COLO668 (cell line): ENCODE measurements around the gene APBB2.

ENCODE experiments used
- DNase-seq: peaks from one replicate; lab custom pipeline; 2025; ENCODE audit not compliant: unreplicated experiment; lab: John Stamatoyannopoulos, UW

APBB2 gene

DNA sequence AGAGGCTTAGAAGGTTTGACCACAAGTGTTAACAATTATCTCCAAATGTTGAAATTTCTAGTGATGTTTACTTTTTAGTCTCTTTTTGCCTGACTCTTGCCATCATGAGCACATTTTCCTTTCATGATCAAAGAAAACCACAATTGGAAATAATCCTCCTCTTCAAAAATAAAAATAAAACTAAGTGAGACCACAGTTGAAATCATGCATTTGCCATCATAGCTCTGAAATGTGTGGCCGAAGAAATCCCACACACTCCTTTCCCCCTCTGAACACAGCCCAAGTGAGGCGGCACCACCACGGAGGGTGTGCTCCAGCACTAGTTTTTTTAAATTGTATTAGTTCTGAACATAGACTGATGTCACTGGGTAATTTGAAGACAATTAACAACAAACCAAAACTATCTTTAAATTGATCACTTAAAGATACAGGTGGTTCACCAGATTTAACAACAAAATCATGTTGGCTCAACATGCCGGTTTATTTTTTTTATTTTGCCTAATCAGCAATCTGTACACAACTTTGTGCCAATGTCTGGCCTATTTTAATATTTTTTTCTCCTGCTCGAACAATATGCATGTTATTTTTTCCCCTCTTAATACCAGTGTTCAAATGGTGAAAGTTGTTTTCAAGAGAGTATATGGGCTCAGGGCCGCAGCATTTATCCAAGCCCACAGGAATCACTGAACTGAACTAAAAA is 17.6 kb downstream of the APBB2 start:
- no peak for DNase-seq

DNA sequence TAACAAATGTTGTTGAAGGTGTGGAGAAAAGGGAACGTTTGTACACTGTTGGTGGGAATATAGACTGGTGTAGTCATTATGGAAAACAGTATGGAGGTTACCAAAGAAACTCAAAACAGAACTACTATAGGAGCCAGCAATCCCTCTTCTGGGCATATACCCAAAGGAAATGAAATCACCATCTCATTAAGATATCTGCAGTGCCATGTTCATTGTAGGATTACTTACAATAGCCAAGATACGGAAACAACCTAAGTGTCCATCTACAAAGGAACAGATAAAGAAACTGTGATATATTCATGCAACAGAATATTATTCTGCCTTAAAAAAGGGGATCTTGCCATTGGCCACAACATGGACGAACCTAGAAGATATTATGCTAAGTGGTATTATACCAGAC is 22.2 kb downstream of the APBB2 start:
- no peak for DNase-seq

- DNase-seq = no peak
These were observed 24.7 kb downstream of the APBB2 start for GRCh38 chr4:41189666-41190065.

- DNase-seq = no peak
These were observed 25.3 kb downstream of the APBB2 start for GRCh38 chr4:41189076-41189475.

DNA sequence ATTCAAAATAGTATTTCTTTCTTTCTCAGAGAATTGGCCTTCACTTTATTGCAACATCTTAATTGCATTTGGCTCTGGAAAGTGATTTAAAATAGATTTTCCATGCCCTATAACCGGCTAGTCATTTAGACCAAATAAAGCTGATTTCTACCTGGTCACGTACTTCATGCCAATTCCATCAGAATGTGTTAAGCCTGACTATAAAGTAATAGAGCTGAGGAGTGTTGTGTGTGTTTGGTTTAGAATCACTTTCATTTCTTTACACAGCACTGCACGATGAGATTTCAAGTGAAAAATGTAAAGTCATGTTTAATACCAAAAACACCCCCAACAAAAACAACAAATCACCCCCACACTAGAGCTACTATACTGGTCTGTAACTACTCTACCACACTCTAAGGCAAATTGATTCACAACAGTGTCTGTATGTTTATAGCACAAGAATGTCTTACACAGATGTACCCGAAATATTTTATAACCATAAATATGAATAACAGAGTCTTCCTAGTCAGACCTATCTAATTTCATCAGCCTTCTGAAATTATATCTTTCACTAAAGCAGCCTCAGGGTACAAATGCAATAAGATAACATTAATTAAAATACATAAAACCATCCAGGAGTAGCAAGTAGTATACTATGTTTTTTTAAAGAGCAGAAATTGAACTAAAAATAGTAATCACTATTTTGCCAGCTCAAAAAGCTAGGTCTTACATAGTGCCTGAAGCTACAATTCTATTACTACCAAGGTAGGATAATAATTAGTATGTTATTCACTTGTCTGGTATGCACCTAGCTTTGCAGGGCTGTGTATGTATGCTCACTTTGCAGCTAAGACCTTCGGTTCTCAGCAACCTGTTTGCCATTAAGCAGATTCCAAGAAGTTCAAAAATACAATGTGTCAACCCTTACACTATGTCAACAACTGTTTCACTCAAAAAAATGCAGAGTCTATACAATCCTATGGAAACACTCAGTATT is 28.4 kb downstream of the APBB2 start:
- DNase-seq = no peak

- DNase-seq = no peak
These were observed 30.3 kb downstream of the APBB2 start for GRCh38 chr4:41184009-41184408.

GRCh38 chr4:41183021-41183553 is 31.3 kb downstream of the APBB2 start:
- DNase-seq = no peak

- DNase-seq = no peak
These were observed 33.3 kb downstream of the APBB2 start for GRCh38 chr4:41181037-41181436.

- no peak for DNase-seq
These were observed 34.7 kb downstream of the APBB2 start for GRCh38 chr4:41179498-41180195.

DNA sequence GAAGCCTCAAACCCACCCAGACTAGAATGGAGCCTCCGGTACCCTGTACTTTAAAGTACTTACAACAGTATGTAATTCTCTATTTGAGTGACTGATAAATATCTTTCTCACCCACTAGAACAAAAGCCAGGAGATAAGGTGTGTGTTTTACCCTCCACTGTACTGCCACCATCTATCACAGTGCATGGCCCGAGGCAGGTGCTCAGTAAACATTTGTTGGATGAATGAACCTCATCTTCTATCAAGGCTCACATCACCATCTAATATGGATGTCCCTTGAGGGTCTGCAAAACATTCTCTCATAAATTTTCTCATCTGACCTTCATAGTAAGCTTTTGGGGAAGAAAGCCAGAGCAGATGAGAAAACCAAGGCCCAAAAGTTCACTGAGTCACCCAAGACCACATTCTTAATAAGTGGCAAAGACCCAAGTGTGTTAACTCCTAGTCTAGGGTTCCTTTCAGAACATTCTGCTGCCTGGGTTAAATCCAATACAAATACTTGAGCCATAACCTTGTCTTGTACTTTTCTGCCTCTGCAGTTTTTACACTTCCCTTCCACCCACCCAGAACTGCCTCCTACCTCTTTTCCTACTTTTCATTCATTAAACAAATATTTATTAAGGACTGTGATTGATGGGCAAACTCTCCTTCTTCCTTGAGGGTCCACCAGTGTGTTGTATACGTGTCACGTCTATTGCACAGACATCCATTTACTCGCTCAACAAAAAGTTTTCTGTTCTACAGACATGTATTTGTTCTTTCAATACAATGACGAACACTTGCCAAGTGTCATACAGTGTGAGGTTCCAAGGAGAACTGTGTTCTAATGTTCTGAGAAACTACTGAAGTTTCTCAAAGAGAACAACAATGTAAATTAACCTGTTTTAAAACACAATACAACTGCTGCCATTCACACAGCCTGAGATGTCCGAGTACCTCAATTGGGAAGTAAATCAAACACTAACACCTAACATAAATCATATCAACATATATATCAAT is 35.7 kb downstream of the APBB2 start:
- no peak for DNase-seq

GRCh38 chr4:41177016-41177415 is 37.3 kb downstream of the APBB2 start:
- no peak for DNase-seq

- no peak for DNase-seq
These were observed 38.0 kb downstream of the APBB2 start for GRCh38 chr4:41176340-41176739.

DNA sequence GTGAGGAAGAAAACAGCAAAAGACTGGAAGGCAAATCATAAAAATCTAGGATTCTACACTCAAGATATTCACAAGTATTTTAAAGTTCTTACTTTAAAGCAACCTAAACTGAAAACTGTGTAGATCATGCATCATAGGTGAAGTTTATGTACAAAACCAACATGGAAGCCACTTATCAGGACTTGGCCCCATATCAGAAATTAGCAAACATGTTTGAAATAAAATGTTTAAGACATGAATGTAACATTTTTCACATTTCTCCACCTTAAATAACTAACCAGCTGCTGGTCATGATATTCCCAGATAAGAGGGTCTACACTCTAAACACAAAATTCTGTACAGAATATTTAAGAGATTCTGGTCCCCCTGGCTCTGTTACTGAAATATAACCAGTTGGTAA is 38.5 kb downstream of the APBB2 start:
- DNase-seq = no peak

DNA sequence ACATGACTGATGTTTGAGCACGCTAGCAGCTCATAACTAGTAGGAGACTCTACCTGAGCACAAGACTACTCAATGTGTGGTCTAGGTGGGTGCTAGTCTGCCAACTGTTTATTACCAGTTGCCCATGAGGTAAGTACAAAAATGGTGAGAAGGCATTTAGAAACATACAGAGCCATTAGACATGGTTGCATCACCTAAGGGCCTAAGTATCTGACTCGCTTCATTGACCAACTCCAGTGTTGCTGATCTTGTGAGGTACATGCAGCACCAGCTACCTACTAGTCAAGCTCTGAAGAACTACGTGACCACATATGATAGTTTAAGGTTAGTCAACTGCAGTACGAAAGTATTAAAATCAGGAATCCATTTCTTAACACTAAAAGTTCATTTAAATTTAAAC is 39.9 kb downstream of the APBB2 start:
- DNase-seq = no peak

DNA sequence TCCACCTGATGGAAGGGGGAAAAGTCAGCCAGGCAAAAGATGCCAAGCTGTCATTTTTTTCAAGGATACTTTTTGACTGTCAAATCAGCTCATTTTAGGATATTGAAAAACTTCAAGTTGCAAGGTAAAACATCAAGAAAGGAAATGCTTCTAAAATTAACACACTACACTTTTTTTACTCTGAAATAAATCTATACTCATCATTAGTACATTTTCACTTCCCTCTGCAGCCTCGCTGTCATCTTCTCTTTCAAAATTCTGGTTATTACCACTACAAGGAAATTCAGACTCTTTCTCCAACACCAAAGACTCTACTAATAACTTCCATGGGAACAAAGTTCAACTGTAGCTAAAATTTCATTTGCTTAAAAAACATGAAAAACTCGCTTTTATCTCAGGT is 41.6 kb downstream of the APBB2 start:
- DNase-seq = no peak

- DNase-seq = no peak
These were observed 45.0 kb downstream of the APBB2 start for GRCh38 chr4:41169256-41169800.

GRCh38 chr4:41167191-41167590 is 47.2 kb downstream of the APBB2 start:
- DNase-seq = no peak

GRCh38 chr4:41164405-41164804 is 49.9 kb downstream of the APBB2 start:
- DNase-seq = no peak

- no peak for DNase-seq
These were observed 53.0 kb downstream of the APBB2 start for GRCh38 chr4:41161355-41161754.

- DNase-seq = no peak
These were observed 53.5 kb downstream of the APBB2 start for GRCh38 chr4:41160856-41161255.
